Measurements from ENCODE around the gene SCAF1. TPM values are rescaled to one million over a fixed set of nuclear protein-coding genes. Genes with fewer than 3 reads are reported as not detected.

SCAF1 gene
- total and polyA plus RNA-seq, 7 donors = 23.0 to 72.9 (median 45.5) TPM

DNA sequence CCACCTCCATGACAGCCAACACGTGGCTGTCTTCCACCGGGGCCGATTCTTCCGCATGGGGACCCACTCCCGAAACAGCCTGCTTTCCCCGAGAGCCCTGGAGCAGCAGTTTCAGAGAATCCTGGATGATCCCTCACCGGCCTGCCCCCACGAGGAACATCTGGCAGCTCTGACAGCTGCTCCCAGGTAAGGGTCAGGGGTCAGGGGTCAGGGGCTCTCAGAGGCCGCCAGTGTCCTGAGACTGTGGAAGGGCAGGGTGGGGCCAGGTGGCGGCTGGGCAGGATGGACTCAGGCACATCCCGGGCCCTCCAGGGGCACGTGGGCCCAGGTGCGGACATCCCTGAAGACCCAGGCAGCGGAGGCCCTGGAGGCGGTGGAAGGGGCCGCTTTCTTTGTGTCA, 63.9 kb downstream of the SCAF1 start:
- H3K36me3 ChIP-seq (ENCODE audit: insufficient read depth in 1 of 2, low read depth in 1 of 2) = no peaks in the 10 kb centered on the region
- H3K27ac ChIP-seq = no peak overlapping the region
- intact Hi-C loops (cut with DNase I) = no loop called here
- no peak for ATAC-seq
- no peaks in the 10 kb centered on the region for H3K4me1 ChIP-seq
- no peak overlapping the region for H3K4me3 ChIP-seq
- peaks cover 0 to 3% (median 0%) of the 10 kb centered on the region in 3 donors for H3K27me3 ChIP-seq (ENCODE audit: insufficient read depth in 3 of 3, low read length in 2 of 3)
- 86 to 94% (median 90%) methylated on average over 16 of the region's 16 CpGs for WGBS, 3 donors
- no peak for TF ChIP-seq CTCF (IDR thresholded peaks at IDR 0.05)
- DNase-seq = no peak
- H3K9me3 ChIP-seq = no peaks in the 10 kb centered on the region

Other genes starting within 250 kb of the SCAF1 start
- not detected for gene PTH2, start 218.8 kb upstream of the SCAF1 start, total RNA-seq
- gene PTH2, start 218.8 kb upstream of the SCAF1 start, polyA plus RNA-seq = not detected
- not detected for gene GFY, start 216.8 kb upstream of the SCAF1 start, total RNA-seq
- under 1 TPM in 1 of 3 donors, not detected in 2; 0.33 TPM for gene GFY, start 216.8 kb upstream of the SCAF1 start, polyA plus RNA-seq
- 1 to 10 TPM in 1 of 4 donors, under 1 TPM in 3; 0.42 to 1.8 (median 0.82) TPM for gene SLC17A7, start 200.7 kb upstream of the SCAF1 start, total RNA-seq
- under 1 TPM; 0.55 to 0.79 (median 0.59) TPM for gene SLC17A7, start 200.7 kb upstream of the SCAF1 start, polyA plus RNA-seq
- gene PIH1D1, start 190.4 kb upstream of the SCAF1 start, total RNA-seq = 10 to 100 TPM; 37.2 to 60.1 (median 43.1) TPM
- gene PIH1D1, start 190.4 kb upstream of the SCAF1 start, polyA plus RNA-seq = 10 to 100 TPM; 46.4 to 69.8 (median 52.2) TPM
- 10 to 100 TPM in 1 of 4 donors, 1 to 10 TPM in 3; 6.5 to 11.1 (median 7.7) TPM for gene ALDH16A1, start 189.0 kb upstream of the SCAF1 start, total RNA-seq
- gene ALDH16A1, start 189.0 kb upstream of the SCAF1 start, polyA plus RNA-seq = 10 to 100 TPM in 1 of 3 donors, 1 to 10 TPM in 2; 3.6 to 12.9 (median 5.7) TPM
- 1 to 10 TPM; 1.9 to 3.2 (median 2.5) TPM for gene FLT3LG, start 168.0 kb upstream of the SCAF1 start, total RNA-seq
- gene FLT3LG, start 168.0 kb upstream of the SCAF1 start, polyA plus RNA-seq = 1 to 10 TPM; 1.9 to 4.5 (median 4.1) TPM
- gene RPL13A, start 154.6 kb upstream of the SCAF1 start, total RNA-seq = 1,000 to 10,000 TPM; 1,392 to 2,022 (median 1,763) TPM
- 1,000 to 10,000 TPM; 1,992 to 2,955 (median 2,046) TPM for gene RPL13A, start 154.6 kb upstream of the SCAF1 start, polyA plus RNA-seq
- 1,000 to 10,000 TPM; 1,146 to 1,506 (median 1,232) TPM for gene RPS11, start 145.8 kb upstream of the SCAF1 start, total RNA-seq
- 1,000 to 10,000 TPM; 2,461 to 3,844 (median 3,134) TPM for gene RPS11, start 145.8 kb upstream of the SCAF1 start, polyA plus RNA-seq
- 10 to 100 TPM; 42.2 to 79.3 (median 60.3) TPM for gene FCGRT, start 129.5 kb upstream of the SCAF1 start, total RNA-seq
- 10 to 100 TPM; 32.0 to 48.2 (median 39.9) TPM for gene FCGRT, start 129.5 kb upstream of the SCAF1 start, polyA plus RNA-seq
- gene RCN3, start 114.2 kb upstream of the SCAF1 start, total RNA-seq = 1 to 10 TPM; 6.4 to 8.6 (median 7.4) TPM
- 1 to 10 TPM; 3.9 to 9.6 (median 7.3) TPM for gene RCN3, start 114.2 kb upstream of the SCAF1 start, polyA plus RNA-seq
- gene NOSIP, start 61.7 kb upstream of the SCAF1 start, total RNA-seq = 10 to 100 TPM; 53.9 to 69.9 (median 58.1) TPM
- 100 to 1,000 TPM in 1 of 3 donors, 10 to 100 TPM in 2; 75.4 to 104 (median 95.2) TPM for gene NOSIP, start 61.7 kb upstream of the SCAF1 start, polyA plus RNA-seq
- under 1 TPM; 0.24 to 0.89 (median 0.69) TPM for gene PRRG2, start 60.9 kb upstream of the SCAF1 start, total RNA-seq
- 10 to 100 TPM in 1 of 3 donors, 1 to 10 TPM in 2; 1.4 to 16.0 (median 5.9) TPM for gene PRRG2, start 60.9 kb upstream of the SCAF1 start, polyA plus RNA-seq
- gene PRR12, start 51.0 kb upstream of the SCAF1 start, total RNA-seq = 10 to 100 TPM in 1 of 4 donors, 1 to 10 TPM in 3; 7.1 to 15.1 (median 7.6) TPM
- gene PRR12, start 51.0 kb upstream of the SCAF1 start, polyA plus RNA-seq = 1 to 10 TPM; 2.3 to 5.0 (median 3.1) TPM
- gene RRAS, start 2.1 kb upstream of the SCAF1 start, total RNA-seq = 10 to 100 TPM; 22.6 to 57.0 (median 42.5) TPM
- gene RRAS, start 2.1 kb upstream of the SCAF1 start, polyA plus RNA-seq = 10 to 100 TPM; 39.9 to 49.8 (median 48.4) TPM
- 10 to 100 TPM; 10.3 to 22.1 (median 14.4) TPM for gene IRF3, start 23.6 kb downstream of the SCAF1 start, total RNA-seq
- gene IRF3, start 23.6 kb downstream of the SCAF1 start, polyA plus RNA-seq = 10 to 100 TPM; 18.2 to 26.5 (median 21.7) TPM
- gene BCL2L12, start 23.7 kb downstream of the SCAF1 start, total RNA-seq = 10 to 100 TPM; 13.0 to 21.5 (median 15.8) TPM
- gene BCL2L12, start 23.7 kb downstream of the SCAF1 start, polyA plus RNA-seq = 10 to 100 TPM; 28.3 to 42.7 (median 35.0) TPM
- gene PRMT1, start 35.1 kb downstream of the SCAF1 start, total RNA-seq = 100 to 1,000 TPM; 180 to 259 (median 198) TPM
- 100 to 1,000 TPM; 139 to 424 (median 208) TPM for gene PRMT1, start 35.1 kb downstream of the SCAF1 start, polyA plus RNA-seq
- 1 to 10 TPM in 2 of 4 donors, under 1 TPM in 2; 0.58 to 1.5 (median 1.0) TPM for gene ADM5, start 47.4 kb downstream of the SCAF1 start, total RNA-seq
- under 1 TPM; 0.38 to 0.48 (median 0.41) TPM for gene ADM5, start 47.4 kb downstream of the SCAF1 start, polyA plus RNA-seq
- 1 to 10 TPM in 1 of 4 donors, under 1 TPM in 3; 0.53 to 1.2 (median 0.70) TPM for gene CPT1C, start 48.9 kb downstream of the SCAF1 start, total RNA-seq
- gene CPT1C, start 48.9 kb downstream of the SCAF1 start, polyA plus RNA-seq = 1 to 10 TPM in 2 of 3 donors, under 1 TPM in 1; 0.34 to 1.1 (median 1.0) TPM
- gene TSKS, start 121.1 kb downstream of the SCAF1 start, total RNA-seq = under 1 TPM in 1 of 4 donors, not detected in 3; 0.24 TPM
- gene TSKS, start 121.1 kb downstream of the SCAF1 start, polyA plus RNA-seq = under 1 TPM; 0.18 to 0.27 (median 0.18) TPM
- 100 to 1,000 TPM in 1 of 4 donors, 10 to 100 TPM in 3; 79.1 to 102 (median 84.3) TPM for gene AP2A1, start 124.8 kb downstream of the SCAF1 start, total RNA-seq
- gene AP2A1, start 124.8 kb downstream of the SCAF1 start, polyA plus RNA-seq = 10 to 100 TPM; 58.2 to 81.7 (median 69.6) TPM
- 10 to 100 TPM; 20.9 to 33.7 (median 25.2) TPM for gene FUZ, start 171.1 kb downstream of the SCAF1 start, total RNA-seq
- 10 to 100 TPM; 15.9 to 38.8 (median 28.6) TPM for gene FUZ, start 171.1 kb downstream of the SCAF1 start, polyA plus RNA-seq
- gene MED25, start 176.1 kb downstream of the SCAF1 start, total RNA-seq = 10 to 100 TPM; 43.0 to 97.8 (median 69.7) TPM
- gene MED25, start 176.1 kb downstream of the SCAF1 start, polyA plus RNA-seq = 100 to 1,000 TPM in 1 of 3 donors, 10 to 100 TPM in 2; 24.5 to 125 (median 92.5) TPM
- 100 to 1,000 TPM in 3 of 4 donors, 10 to 100 TPM in 1; 93.2 to 189 (median 151) TPM for gene PTOV1, start 208.9 kb downstream of the SCAF1 start, total RNA-seq
- gene PTOV1, start 208.9 kb downstream of the SCAF1 start, polyA plus RNA-seq = 100 to 1,000 TPM in 2 of 3 donors, 10 to 100 TPM in 1; 72.1 to 122 (median 106) TPM
- 10 to 100 TPM; 20.6 to 28.2 (median 23.9) TPM for gene PNKP, start 225.4 kb downstream of the SCAF1 start, total RNA-seq
- gene PNKP, start 225.4 kb downstream of the SCAF1 start, polyA plus RNA-seq = 10 to 100 TPM; 16.7 to 31.9 (median 18.2) TPM
- 10 to 100 TPM; 56.0 to 82.8 (median 57.2) TPM for gene AKT1S1, start 235.1 kb downstream of the SCAF1 start, total RNA-seq
- gene AKT1S1, start 235.1 kb downstream of the SCAF1 start, polyA plus RNA-seq = 100 to 1,000 TPM in 1 of 3 donors, 10 to 100 TPM in 2; 48.0 to 103 (median 76.0) TPM
- 100 to 1,000 TPM in 2 of 4 donors, 10 to 100 TPM in 2; 81.8 to 107 (median 94.8) TPM for gene TBC1D17, start 235.5 kb downstream of the SCAF1 start, total RNA-seq
- 10 to 100 TPM; 36.3 to 62.0 (median 52.6) TPM for gene TBC1D17, start 235.5 kb downstream of the SCAF1 start, polyA plus RNA-seq

All from psoas muscle (tissue), 8 donors.